Adipocyte (in vitro differentiated cells): ENCODE data around the gene THRB.
"Not testable (repeated sequence)": the region's sequence is repeated elsewhere in the genome, so short reads cannot be mapped to it uniquely, and the experiment has no call there.

Experiments used
- DNase-seq: peaks from one replicate; pipeline ENCODE4 v3.0.0-alpha.2; 2015; ENCODE audit warnings: low read depth
- H3K27me3 ChIP-seq: replicated peaks from 2 replicates; pipeline ENCODE4 v1.7.0; 2013; ENCODE audit warnings: mild to moderate bottlenecking, low read length, moderate library complexity; ENCODE audit not compliant: control insufficient read depth, insufficient read depth
- H3K36me3 ChIP-seq: 2 replicates; pipeline ENCODE4 v1.7.0; 2013; ENCODE audit warnings: low read length, mild to moderate bottlenecking, moderate library complexity; ENCODE audit not compliant: control insufficient read depth, insufficient read depth, severe bottlenecking
- H3K4me1 ChIP-seq: 2 replicates; pipeline ENCODE4 v1.7.0; 2013; ENCODE audit warnings: mild to moderate bottlenecking, low read length, moderate library complexity; ENCODE audit not compliant: control insufficient read depth, insufficient read depth
- H3K4me3 ChIP-seq: 2 replicates; pipeline ENCODE4 v1.7.0; 2013; ENCODE audit warnings: mild to moderate bottlenecking, low read length, moderate library complexity
- H3K9ac ChIP-seq: 2 replicates; pipeline ENCODE4 v1.7.0; 2013; ENCODE audit warnings: mild to moderate bottlenecking, low read length, moderate library complexity
- H3K9me3 ChIP-seq: 2 replicates; pipeline ENCODE4 v1.7.0; 2013; ENCODE audit warnings: mild to moderate bottlenecking, low read length, moderate library complexity; ENCODE audit not compliant: control insufficient read depth

The THRB gene

GRCh38 chr3:24094818-24095217 is 399.8 kb downstream of the THRB start:
- DNase-seq, H3K9me3 ChIP-seq, H3K9ac ChIP-seq, H3K27me3 ChIP-seq, H3K36me3 ChIP-seq, H3K4me1 ChIP-seq, H3K4me3 ChIP-seq: not testable (repeated sequence)

GRCh38 chr3:24088782-24089181 is 405.9 kb downstream of the THRB start:
- Histone ChIP-seq H3K27me3 (no peaks in the 10 kb centered on the region), H3K9ac (no peak overlapping the region), H3K4me3 (no peak overlapping the region), H3K4me1 (peaks cover 15% of the 10 kb centered on the region), H3K36me3 (no peaks in the 10 kb centered on the region), H3K9me3 (no peaks in the 10 kb centered on the region)
- peak; percentile 67 for DNase-seq

- no peaks in the 10 kb centered on the region for H3K9me3 ChIP-seq
- no peak overlapping the region for H3K4me3 ChIP-seq
- peaks cover 15% of the 10 kb centered on the region for H3K4me1 ChIP-seq
- no peaks in the 10 kb centered on the region for H3K27me3 ChIP-seq
- H3K36me3 ChIP-seq = no peaks in the 10 kb centered on the region
- no peak overlapping the region for H3K9ac ChIP-seq
- DNase-seq = no peak
These were observed 407.2 kb downstream of the THRB start for GRCh38 chr3:24087469-24087868.

GRCh38 chr3:24086617-24087404 is 407.8 kb downstream of the THRB start:
- Histone ChIP-seq H3K9ac (no peak overlapping the region), H3K4me3 (peak overlapping the region; percentile 11), H3K4me1 (peaks cover 15% of the 10 kb centered on the region), H3K27me3 (no peaks in the 10 kb centered on the region), H3K9me3 (no peaks in the 10 kb centered on the region), H3K36me3 (no peaks in the 10 kb centered on the region)
- DNase-seq = peak; percentile 78

DNA sequence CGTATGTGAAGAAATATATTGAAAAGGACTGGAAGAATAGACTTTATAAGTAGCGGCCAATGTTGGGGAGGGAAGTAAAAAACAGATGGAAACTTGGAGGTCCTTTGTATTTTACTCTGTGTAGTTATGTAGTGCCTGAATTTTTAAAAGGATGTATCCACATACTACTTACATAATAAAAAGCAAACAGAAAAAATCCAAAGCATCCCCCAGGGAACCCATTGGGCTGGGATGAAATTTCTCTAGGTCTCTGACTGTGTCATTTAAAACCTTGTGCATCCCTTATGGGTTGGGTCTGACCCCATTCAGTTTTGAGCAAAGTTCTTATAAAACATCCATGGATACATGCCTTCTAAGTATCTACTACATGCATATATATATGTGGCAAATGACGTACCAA is 408.4 kb downstream of the THRB start:
- H3K4me3 ChIP-seq = peak overlapping the region; percentile 7
- DNase-seq = peak; percentile 9

GRCh38 chr3:24072193-24072592 is 422.5 kb downstream of the THRB start:
- Histone ChIP-seq H3K36me3 (no peaks in the 10 kb centered on the region), H3K4me1 (peaks cover 8% of the 10 kb centered on the region), H3K4me3 (no peak overlapping the region), H3K9me3 (no peaks in the 10 kb centered on the region), H3K27me3 (no peaks in the 10 kb centered on the region), H3K9ac (no peak overlapping the region)
- DNase-seq = no peak

More for the DNA sequence above, 408.4 kb downstream of the THRB start:
- Histone ChIP-seq H3K4me1 (peaks cover 15% of the 10 kb centered on the region), H3K27me3 (no peaks in the 10 kb centered on the region), H3K9ac (no peak overlapping the region), H3K9me3 (no peaks in the 10 kb centered on the region), H3K36me3 (no peaks in the 10 kb centered on the region)

DNA sequence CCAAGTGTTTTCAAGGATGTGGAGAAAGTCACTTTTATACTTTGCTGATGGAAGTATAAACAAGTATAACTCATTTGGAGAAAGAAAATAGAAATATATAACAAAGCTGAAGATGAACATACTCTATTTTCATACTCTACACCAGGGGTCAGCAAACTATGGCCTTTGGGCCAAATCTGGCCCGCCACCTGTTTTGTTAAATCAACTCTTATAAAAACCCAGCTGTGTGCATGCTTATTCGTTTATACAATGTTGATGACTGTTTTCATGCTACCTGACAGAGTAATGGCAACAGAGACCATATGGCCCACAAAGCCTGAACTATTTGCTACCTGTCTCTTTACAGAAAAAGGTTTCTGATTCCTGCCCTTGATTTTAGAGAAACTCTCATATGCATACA is 425.6 kb downstream of the THRB start:
- H3K36me3 ChIP-seq = no peaks in the 10 kb centered on the region
- H3K4me1 ChIP-seq = peaks cover 10% of the 10 kb centered on the region
- peak; percentile 34 for DNase-seq
- H3K4me3 ChIP-seq = no peak overlapping the region
- H3K9ac ChIP-seq = no peak overlapping the region
- no peaks in the 10 kb centered on the region for H3K27me3 ChIP-seq
- no peaks in the 10 kb centered on the region for H3K9me3 ChIP-seq

DNA sequence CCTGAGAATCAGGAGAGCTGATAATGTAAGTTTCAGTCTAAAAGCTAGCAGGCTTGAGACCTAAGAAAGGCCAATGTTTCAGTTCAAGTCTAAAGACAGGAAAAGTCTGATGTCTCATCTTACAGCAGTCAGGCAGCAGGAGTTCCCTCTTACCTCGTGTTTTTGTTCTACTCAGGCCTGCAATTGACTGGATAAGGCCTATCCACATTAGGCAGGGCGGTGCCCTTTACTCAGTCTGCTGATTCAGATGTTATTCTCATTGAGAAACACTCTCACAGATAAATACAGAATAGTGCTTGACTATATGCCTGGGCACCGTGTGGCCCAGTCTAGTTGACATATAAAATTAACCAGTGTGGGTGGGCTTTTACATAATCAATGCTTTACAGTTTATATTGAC is 427.2 kb downstream of the THRB start:
- H3K27me3 ChIP-seq = no peaks in the 10 kb centered on the region
- no peak overlapping the region for H3K4me3 ChIP-seq
- no peaks in the 10 kb centered on the region for H3K9me3 ChIP-seq
- H3K4me1 ChIP-seq = peaks cover 10% of the 10 kb centered on the region
- H3K36me3 ChIP-seq = no peaks in the 10 kb centered on the region
- no peak overlapping the region for H3K9ac ChIP-seq
- peak; percentile 19 for DNase-seq
